Panc1 (cell line): ENCODE results near the gene SYNE1. TPM values are rescaled to one million over a fixed set of nuclear protein-coding genes. Genes with fewer than 3 reads are reported as not detected.

Experiments used
- ATAC-seq: fragments of 200-7000 bp; cut with Tn5 transposase; 2 replicates; pipeline ENCODE4 v1.9.1; 2020; ENCODE audit warnings: mild to moderate bottlenecking, moderate library complexity
- BruUV-seq: library from RNA; stranded (reverse); fragments of 400-500 nt; replicated peaks from 2 replicates; lab custom pipeline; 2021; lab: Mats Ljungman, UMichigan
- CTCF ChIA-PET: fragments of 300-600 bp; sonication (Branson Sonifier 250); formaldehyde crosslinking; loops from one replicate; lab custom pipeline; 2022; ENCODE audit warnings: antibody characterized with exemption; lab: Charles Lee
- POLR2A ChIA-PET: fragments of 300-600 bp; sonication (Branson Sonifier 250); formaldehyde crosslinking; loops from one replicate; lab custom pipeline; 2022; ENCODE audit warnings: antibody characterized with exemption; lab: Charles Lee
- DNase-seq: peaks from one replicate; pipeline ENCODE4 v3.0.0-alpha.2; 2010; ENCODE audit warnings: low read depth, low spot score
- H3K27ac ChIP-seq: 2 replicates; pipeline ENCODE4 v1.5.1; 2011; ENCODE audit warnings: mild to moderate bottlenecking, low read length, inconsistent platforms
- H3K27me3 ChIP-seq: fragments of 200-500 bp; sonication (Bioruptor generic); 2 replicates; pipeline ENCODE4 v1.6.0; 2014; ENCODE audit warnings: low read length, inconsistent platforms; ENCODE audit not compliant: control insufficient read depth, insufficient read depth
- H3K36me3 ChIP-seq: fragments of 200-500 bp; sonication (Bioruptor generic); 2 replicates; pipeline ENCODE4 v1.5.1; 2014; ENCODE audit warnings: inconsistent platforms, mild to moderate bottlenecking, low read length, moderate library complexity; ENCODE audit not compliant: control insufficient read depth, insufficient read depth
- H3K4me1 ChIP-seq: 2 replicates; pipeline ENCODE4 v1.5.1; 2011; ENCODE audit warnings: inconsistent platforms, mild to moderate bottlenecking, low read length, moderate library complexity; ENCODE audit not compliant: control insufficient read depth, insufficient read depth
- H3K4me3 ChIP-seq, 2 experiments: 2 replicates each; pipeline ENCODE4 v1.5.1; 2011 to 2012; ENCODE audit warnings: low read depth in 2 of 2, low read length in 2 of 2, mild to moderate bottlenecking in 2 of 2, inconsistent platforms in 1 of 2, moderate library complexity in 1 of 2
- H3K9me3 ChIP-seq: fragments of 200-500 bp; sonication (Bioruptor generic); 2 replicates; pipeline ENCODE4 v1.5.1; 2014; ENCODE audit warnings: low read depth, mild to moderate bottlenecking, inconsistent platforms, low read length, moderate library complexity; ENCODE audit not compliant: control insufficient read depth, insufficient read depth
- CTCF ChIP-seq: fragments of 450-650 bp; IDR thresholded peaks from 2 replicates; pipeline ENCODE4 v1.5.1; 2017; ENCODE audit warnings: mild to moderate bottlenecking
- POLR2AphosphoS5 ChIP-seq: IDR thresholded peaks from 2 replicates; pipeline ENCODE4 v1.6.1; 2012; ENCODE audit warnings: mild to moderate bottlenecking, low read depth, low read length, moderate library complexity
- SIN3A ChIP-seq: IDR thresholded peaks from 2 replicates; pipeline ENCODE4 v1.6.1; 2012; ENCODE audit warnings: low read depth, mild to moderate bottlenecking, low read length, moderate library complexity, borderline replicate concordance; ENCODE audit not compliant: insufficient read depth
- TCF7L2 ChIP-seq: IDR thresholded peaks from 2 replicates; pipeline ENCODE4 v1.6.1; 2011; ENCODE audit warnings: mild to moderate bottlenecking, low read depth, low read length, inconsistent platforms
- in situ Hi-C: cut with HindIII; loops from 2 replicates; pipeline ENCODE4 v1.10.0; 2016; ENCODE audit warnings: low sequenced_read_pairs, low pct_unique_long_range_greater_than_20kb
- intact Hi-C: fragments of 100-400 bp; cut with micrococcal nuclease; formaldehyde crosslinking; loops from one replicate; pipeline ENCODE4 v1.10.0; 2022; ENCODE audit not compliant: unreplicated experiment
- total RNA-seq: library from RNA; stranded (reverse); gene quantifications from one replicate; pipeline ENCODE4 v1.2.1, GENCODE V29; 2021; ENCODE audit not compliant: unreplicated experiment
- TF ChIP-seq, protein P1 (sequence below), 2 experiments: IDR thresholded peaks; 2 replicates each; pipeline ENCODE4 v1.6.1; 2011 to 2012; ENCODE audit warnings: low read depth in 2 of 2, control low read depth in 1 of 2, low read length in 1 of 2, mild to moderate bottlenecking in 1 of 2, moderate library complexity in 1 of 2; ENCODE audit not compliant: insufficient read depth in 1 of 2

The SYNE1 gene
- total RNA-seq, 1 experiment from 2014 or later = 3.2 TPM

- no peaks in the 10 kb centered on the region for H3K4me1 ChIP-seq
- no peak for TF ChIP-seq POLR2AphosphoS5
- TF ChIP-seq SIN3A = no peak
- TF ChIP-seq TCF7L2 = no peak
- TF ChIP-seq, protein P1, sequence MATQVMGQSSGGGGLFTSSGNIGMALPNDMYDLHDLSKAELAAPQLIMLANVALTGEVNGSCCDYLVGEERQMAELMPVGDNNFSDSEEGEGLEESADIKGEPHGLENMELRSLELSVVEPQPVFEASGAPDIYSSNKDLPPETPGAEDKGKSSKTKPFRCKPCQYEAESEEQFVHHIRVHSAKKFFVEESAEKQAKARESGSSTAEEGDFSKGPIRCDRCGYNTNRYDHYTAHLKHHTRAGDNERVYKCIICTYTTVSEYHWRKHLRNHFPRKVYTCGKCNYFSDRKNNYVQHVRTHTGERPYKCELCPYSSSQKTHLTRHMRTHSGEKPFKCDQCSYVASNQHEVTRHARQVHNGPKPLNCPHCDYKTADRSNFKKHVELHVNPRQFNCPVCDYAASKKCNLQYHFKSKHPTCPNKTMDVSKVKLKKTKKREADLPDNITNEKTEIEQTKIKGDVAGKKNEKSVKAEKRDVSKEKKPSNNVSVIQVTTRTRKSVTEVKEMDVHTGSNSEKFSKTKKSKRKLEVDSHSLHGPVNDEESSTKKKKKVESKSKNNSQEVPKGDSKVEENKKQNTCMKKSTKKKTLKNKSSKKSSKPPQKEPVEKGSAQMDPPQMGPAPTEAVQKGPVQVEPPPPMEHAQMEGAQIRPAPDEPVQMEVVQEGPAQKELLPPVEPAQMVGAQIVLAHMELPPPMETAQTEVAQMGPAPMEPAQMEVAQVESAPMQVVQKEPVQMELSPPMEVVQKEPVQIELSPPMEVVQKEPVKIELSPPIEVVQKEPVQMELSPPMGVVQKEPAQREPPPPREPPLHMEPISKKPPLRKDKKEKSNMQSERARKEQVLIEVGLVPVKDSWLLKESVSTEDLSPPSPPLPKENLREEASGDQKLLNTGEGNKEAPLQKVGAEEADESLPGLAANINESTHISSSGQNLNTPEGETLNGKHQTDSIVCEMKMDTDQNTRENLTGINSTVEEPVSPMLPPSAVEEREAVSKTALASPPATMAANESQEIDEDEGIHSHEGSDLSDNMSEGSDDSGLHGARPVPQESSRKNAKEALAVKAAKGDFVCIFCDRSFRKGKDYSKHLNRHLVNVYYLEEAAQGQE (IDR thresholded peaks at IDR 0.05; ENCODE audit: insufficient read depth in 1 of 2, low read depth in 2 of 2, low read length in 1 of 2) = no peak
- TF ChIP-seq CTCF = no peak
- no peaks in the 10 kb centered on the region for H3K27me3 ChIP-seq
- intact Hi-C loops (no loop called here), in situ Hi-C loops (no loop called here)
- BruUV-seq = no TSS peak
- ChIA-PET POLR2A (no interaction called here), CTCF (interaction anchor here (0.7 kb wide), 1 partner anchor 415 kb away, joined by 7 read pairs; no protein-coding TSS in a partner anchor)
- no peak overlapping the region for H3K4me3 ChIP-seq
- H3K9me3 ChIP-seq = no peaks in the 10 kb centered on the region
- no peak for DNase-seq
- no peaks in the 10 kb centered on the region for H3K36me3 ChIP-seq
- no peak for ATAC-seq
- H3K27ac ChIP-seq = no peak overlapping the region
Observed at GRCh38 chr6:152605342-152605741, 31.8 kb downstream of the SYNE1 start.

GRCh38 chr6:152603911-152604310 is 33.3 kb downstream of the SYNE1 start:
- TF ChIP-seq SIN3A (no peak), POLR2AphosphoS5 (no peak)
- in situ Hi-C loops (no loop called here), intact Hi-C loops (no loop called here)
- Histone ChIP-seq H3K9me3 (no peaks in the 10 kb centered on the region), H3K4me3 (no peak overlapping the region), H3K36me3 (no peaks in the 10 kb centered on the region), H3K27ac (no peak overlapping the region), H3K27me3 (no peaks in the 10 kb centered on the region), H3K4me1 (no peaks in the 10 kb centered on the region)
- DNase-seq (no peak), ATAC-seq (no peak)
- ChIA-PET POLR2A (no interaction called here), CTCF (interaction anchor here (0.6 kb wide), 1 partner anchor 1373 kb away, joined by 3 read pairs; no protein-coding TSS in a partner anchor)
- BruUV-seq = no TSS peak

- ChIA-PET CTCF (no interaction called here), POLR2A (no interaction called here)
- Histone ChIP-seq H3K36me3 (no peaks in the 10 kb centered on the region), H3K4me1 (no peaks in the 10 kb centered on the region), H3K9me3 (no peaks in the 10 kb centered on the region), H3K27me3 (no peaks in the 10 kb centered on the region), H3K4me3 (no peak overlapping the region), H3K27ac (no peak overlapping the region)
- in situ Hi-C loops (no loop called here), intact Hi-C loops (no loop called here)
- no peak for TF ChIP-seq POLR2AphosphoS5
- TF ChIP-seq TCF7L2 = no peak
- TF ChIP-seq, protein P1 (IDR thresholded peaks at IDR 0.05; ENCODE audit: insufficient read depth in 1 of 2, low read depth in 2 of 2, low read length in 1 of 2) = no peak
- TF ChIP-seq SIN3A = no peak
- no peak for TF ChIP-seq CTCF
- no TSS peak for BruUV-seq
- no peak for DNase-seq
- no peak for ATAC-seq
Observed at GRCh38 chr6:152600022-152600421, 37.1 kb downstream of the SYNE1 start.
